ENCODE measurements around the gene CDC20.
"Not testable (repeated sequence)": the region's sequence is repeated elsewhere in the genome, so short reads cannot be mapped to it uniquely, and the experiment has no call there.

DNA sequence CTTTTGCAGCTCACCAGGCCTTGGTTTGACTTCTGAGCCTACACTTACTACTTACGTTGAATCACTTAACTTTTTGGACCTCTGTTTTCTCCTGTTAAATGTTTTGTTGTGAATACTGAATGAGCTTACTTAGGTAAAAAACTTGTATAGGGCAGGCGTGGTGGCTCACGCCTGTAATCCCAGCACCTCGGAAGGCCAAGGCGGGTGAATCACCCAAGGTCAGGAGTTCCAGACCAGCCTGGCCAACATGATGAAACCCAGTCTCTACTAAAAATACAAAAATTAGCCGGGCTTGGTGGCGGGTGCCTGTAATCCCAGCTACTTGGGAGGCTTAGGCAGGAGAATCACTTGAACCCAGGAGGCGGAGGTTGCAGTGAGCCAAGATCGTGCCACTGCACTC is 41.7 kb downstream of the CDC20 start:
- TF ChIP-seq, protein P1, sequence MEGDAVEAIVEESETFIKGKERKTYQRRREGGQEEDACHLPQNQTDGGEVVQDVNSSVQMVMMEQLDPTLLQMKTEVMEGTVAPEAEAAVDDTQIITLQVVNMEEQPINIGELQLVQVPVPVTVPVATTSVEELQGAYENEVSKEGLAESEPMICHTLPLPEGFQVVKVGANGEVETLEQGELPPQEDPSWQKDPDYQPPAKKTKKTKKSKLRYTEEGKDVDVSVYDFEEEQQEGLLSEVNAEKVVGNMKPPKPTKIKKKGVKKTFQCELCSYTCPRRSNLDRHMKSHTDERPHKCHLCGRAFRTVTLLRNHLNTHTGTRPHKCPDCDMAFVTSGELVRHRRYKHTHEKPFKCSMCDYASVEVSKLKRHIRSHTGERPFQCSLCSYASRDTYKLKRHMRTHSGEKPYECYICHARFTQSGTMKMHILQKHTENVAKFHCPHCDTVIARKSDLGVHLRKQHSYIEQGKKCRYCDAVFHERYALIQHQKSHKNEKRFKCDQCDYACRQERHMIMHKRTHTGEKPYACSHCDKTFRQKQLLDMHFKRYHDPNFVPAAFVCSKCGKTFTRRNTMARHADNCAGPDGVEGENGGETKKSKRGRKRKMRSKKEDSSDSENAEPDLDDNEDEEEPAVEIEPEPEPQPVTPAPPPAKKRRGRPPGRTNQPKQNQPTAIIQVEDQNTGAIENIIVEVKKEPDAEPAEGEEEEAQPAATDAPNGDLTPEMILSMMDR (IDR thresholded peaks at IDR 0.05): not testable (repeated sequence)
- not testable (repeated sequence) for TF ChIP-seq POLR2A, EP300, POLR2AphosphoS5 (IDR thresholded peaks at IDR 0.05)

Data from upper lobe of left lung (tissue), 4 donors.